ENCODE data around the gene PARD6G.

DNA sequence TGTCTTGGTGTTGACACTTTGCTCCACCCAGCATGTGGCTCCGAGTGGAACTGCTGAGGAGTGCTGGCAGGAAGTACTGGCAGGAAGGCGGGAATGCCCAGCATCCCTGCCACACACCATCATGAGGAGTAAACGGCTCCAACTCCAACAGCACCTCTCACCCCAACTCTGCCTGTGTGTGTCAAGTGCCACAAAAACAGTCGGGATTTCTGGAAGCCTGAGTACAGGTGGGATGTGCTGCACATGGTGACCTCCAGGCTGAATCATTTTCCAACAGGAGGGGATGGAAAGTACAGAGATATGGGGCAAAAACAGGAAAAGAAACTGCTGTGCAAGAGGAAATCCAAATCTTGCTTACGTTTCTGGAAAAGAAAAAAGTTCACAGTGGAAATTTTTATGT is 53.6 kb downstream of the PARD6G start:
- TF ChIP-seq, protein P1, sequence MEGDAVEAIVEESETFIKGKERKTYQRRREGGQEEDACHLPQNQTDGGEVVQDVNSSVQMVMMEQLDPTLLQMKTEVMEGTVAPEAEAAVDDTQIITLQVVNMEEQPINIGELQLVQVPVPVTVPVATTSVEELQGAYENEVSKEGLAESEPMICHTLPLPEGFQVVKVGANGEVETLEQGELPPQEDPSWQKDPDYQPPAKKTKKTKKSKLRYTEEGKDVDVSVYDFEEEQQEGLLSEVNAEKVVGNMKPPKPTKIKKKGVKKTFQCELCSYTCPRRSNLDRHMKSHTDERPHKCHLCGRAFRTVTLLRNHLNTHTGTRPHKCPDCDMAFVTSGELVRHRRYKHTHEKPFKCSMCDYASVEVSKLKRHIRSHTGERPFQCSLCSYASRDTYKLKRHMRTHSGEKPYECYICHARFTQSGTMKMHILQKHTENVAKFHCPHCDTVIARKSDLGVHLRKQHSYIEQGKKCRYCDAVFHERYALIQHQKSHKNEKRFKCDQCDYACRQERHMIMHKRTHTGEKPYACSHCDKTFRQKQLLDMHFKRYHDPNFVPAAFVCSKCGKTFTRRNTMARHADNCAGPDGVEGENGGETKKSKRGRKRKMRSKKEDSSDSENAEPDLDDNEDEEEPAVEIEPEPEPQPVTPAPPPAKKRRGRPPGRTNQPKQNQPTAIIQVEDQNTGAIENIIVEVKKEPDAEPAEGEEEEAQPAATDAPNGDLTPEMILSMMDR (IDR thresholded peaks at IDR 0.05): no peak
- no peak for TF ChIP-seq GTF2I (CRISPR knock-in tag; conservative IDR thresholded peaks at IDR 0.05)
- no peak for TF ChIP-seq CBFB (CRISPR knock-in tag; IDR thresholded peaks at IDR 0.05; ENCODE audit: low read depth)
- TF ChIP-seq, protein P2, sequence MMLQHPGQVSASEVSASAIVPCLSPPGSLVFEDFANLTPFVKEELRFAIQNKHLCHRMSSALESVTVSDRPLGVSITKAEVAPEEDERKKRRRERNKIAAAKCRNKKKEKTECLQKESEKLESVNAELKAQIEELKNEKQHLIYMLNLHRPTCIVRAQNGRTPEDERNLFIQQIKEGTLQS (CRISPR knock-in tag; conservative IDR thresholded peaks at IDR 0.05): no peak
- no peak for TF ChIP-seq GRHL2 (CRISPR knock-in tag; IDR thresholded peaks at IDR 0.05; ENCODE audit: insufficient replicate concordance, severe bottlenecking)
- TF ChIP-seq CREM (CRISPR knock-in tag; IDR thresholded peaks at IDR 0.05): no peak
- TF ChIP-seq, protein P3, sequence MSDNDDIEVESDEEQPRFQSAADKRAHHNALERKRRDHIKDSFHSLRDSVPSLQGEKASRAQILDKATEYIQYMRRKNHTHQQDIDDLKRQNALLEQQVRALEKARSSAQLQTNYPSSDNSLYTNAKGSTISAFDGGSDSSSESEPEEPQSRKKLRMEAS (CRISPR knock-in tag; IDR thresholded peaks at IDR 0.05): no peak
- no peak for TF ChIP-seq CREB1 (CRISPR knock-in tag; IDR thresholded peaks at IDR 0.05)
- TF ChIP-seq, protein P4, sequence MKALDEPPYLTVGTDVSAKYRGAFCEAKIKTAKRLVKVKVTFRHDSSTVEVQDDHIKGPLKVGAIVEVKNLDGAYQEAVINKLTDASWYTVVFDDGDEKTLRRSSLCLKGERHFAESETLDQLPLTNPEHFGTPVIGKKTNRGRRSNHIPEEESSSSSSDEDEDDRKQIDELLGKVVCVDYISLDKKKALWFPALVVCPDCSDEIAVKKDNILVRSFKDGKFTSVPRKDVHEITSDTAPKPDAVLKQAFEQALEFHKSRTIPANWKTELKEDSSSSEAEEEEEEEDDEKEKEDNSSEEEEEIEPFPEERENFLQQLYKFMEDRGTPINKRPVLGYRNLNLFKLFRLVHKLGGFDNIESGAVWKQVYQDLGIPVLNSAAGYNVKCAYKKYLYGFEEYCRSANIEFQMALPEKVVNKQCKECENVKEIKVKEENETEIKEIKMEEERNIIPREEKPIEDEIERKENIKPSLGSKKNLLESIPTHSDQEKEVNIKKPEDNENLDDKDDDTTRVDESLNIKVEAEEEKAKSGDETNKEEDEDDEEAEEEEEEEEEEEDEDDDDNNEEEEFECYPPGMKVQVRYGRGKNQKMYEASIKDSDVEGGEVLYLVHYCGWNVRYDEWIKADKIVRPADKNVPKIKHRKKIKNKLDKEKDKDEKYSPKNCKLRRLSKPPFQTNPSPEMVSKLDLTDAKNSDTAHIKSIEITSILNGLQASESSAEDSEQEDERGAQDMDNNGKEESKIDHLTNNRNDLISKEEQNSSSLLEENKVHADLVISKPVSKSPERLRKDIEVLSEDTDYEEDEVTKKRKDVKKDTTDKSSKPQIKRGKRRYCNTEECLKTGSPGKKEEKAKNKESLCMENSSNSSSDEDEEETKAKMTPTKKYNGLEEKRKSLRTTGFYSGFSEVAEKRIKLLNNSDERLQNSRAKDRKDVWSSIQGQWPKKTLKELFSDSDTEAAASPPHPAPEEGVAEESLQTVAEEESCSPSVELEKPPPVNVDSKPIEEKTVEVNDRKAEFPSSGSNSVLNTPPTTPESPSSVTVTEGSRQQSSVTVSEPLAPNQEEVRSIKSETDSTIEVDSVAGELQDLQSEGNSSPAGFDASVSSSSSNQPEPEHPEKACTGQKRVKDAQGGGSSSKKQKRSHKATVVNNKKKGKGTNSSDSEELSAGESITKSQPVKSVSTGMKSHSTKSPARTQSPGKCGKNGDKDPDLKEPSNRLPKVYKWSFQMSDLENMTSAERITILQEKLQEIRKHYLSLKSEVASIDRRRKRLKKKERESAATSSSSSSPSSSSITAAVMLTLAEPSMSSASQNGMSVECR (CRISPR knock-in tag; IDR thresholded peaks at IDR 0.05; ENCODE audit: borderline replicate concordance): no peak
- no peak for TF ChIP-seq ESRRA (CRISPR knock-in tag; IDR thresholded peaks at IDR 0.05; ENCODE audit: borderline replicate concordance)
- TF ChIP-seq, protein P5, sequence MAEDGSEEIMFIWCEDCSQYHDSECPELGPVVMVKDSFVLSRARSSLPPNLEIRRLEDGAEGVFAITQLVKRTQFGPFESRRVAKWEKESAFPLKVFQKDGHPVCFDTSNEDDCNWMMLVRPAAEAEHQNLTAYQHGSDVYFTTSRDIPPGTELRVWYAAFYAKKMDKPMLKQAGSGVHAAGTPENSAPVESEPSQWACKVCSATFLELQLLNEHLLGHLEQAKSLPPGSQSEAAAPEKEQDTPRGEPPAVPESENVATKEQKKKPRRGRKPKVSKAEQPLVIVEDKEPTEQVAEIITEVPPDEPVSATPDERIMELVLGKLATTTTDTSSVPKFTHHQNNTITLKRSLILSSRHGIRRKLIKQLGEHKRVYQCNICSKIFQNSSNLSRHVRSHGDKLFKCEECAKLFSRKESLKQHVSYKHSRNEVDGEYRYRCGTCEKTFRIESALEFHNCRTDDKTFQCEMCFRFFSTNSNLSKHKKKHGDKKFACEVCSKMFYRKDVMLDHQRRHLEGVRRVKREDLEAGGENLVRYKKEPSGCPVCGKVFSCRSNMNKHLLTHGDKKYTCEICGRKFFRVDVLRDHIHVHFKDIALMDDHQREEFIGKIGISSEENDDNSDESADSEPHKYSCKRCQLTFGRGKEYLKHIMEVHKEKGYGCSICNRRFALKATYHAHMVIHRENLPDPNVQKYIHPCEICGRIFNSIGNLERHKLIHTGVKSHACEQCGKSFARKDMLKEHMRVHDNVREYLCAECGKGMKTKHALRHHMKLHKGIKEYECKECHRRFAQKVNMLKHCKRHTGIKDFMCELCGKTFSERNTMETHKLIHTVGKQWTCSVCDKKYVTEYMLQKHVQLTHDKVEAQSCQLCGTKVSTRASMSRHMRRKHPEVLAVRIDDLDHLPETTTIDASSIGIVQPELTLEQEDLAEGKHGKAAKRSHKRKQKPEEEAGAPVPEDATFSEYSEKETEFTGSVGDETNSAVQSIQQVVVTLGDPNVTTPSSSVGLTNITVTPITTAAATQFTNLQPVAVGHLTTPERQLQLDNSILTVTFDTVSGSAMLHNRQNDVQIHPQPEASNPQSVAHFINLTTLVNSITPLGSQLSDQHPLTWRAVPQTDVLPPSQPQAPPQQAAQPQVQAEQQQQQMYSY (CRISPR knock-in tag; IDR thresholded peaks at IDR 0.05): no peak
- no peak for TF ChIP-seq FOXJ3 (CRISPR knock-in tag; IDR thresholded peaks at IDR 0.05; ENCODE audit: borderline replicate concordance)
